GM19452 (cell line): Measurements from ENCODE around the gene GID4.
A peak's percentile ranks its signal among the peaks of the same experiment; 100 is the strongest.
"Not testable (repeated sequence)": the region's sequence is repeated elsewhere in the genome, so short reads cannot be mapped to it uniquely, and the experiment has no call there.

ENCODE experiments used
- ATAC-seq: cut with Tn5 transposase; IDR thresholded peaks from one replicate; pipeline ENCODE4 v1.9.1; 2021; ENCODE audit not compliant: unreplicated experiment

The GID4 gene

GRCh38 chr17:18038861-18039534 is at the start of gene GID4, which contains the start of gene ATPAF2:
TSS of gene GID4 (plus strand) at chr17:18039408. CDS start at chr17:18039465, 57 bp downstream.
TSS of gene ATPAF2 (minus strand) at chr17:18039168. CDS start at chr17:18039013, 155 bp downstream.
- peak; percentile 85 for ATAC-seq

GRCh38 chr17:17989618-17990017 is 49.6 kb upstream of the GID4 start:
- no peak for ATAC-seq

DNA sequence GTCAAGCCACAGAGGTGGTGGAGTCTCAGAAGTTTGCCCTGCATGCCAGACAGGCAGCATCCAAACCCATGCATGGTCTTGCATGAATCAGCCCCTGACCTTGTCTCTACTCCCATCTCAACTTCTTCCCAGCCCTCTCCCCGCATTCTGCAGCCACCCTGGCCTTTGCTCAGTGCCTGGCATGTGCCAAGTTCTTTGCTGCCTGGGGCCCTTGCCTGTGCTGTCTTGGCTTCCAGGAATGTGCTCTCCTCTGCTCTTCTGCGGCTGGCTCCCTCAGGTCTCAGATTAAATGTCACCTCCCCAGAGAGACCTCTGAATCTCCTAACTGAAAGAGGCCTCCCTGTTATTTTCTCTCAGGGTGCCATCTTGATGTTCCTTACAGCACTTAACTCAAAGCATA is 48.9 kb upstream of the GID4 start:
- no peak for ATAC-seq

- ATAC-seq = no peak
Measured at GRCh38 chr17:17993366-17993765, 45.8 kb upstream of the GID4 start.

GRCh38 chr17:17993852-17994251 is 45.4 kb upstream of the GID4 start:
- no peak for ATAC-seq

- ATAC-seq = no peak
Measured at GRCh38 chr17:17994271-17995069, 44.7 kb upstream of the GID4 start.

GRCh38 chr17:17995887-17996286 is 43.3 kb upstream of the GID4 start:
- ATAC-seq = not testable (repeated sequence)

- ATAC-seq = no peak
Measured at GRCh38 chr17:17998934-17999333, 40.3 kb upstream of the GID4 start.

DNA sequence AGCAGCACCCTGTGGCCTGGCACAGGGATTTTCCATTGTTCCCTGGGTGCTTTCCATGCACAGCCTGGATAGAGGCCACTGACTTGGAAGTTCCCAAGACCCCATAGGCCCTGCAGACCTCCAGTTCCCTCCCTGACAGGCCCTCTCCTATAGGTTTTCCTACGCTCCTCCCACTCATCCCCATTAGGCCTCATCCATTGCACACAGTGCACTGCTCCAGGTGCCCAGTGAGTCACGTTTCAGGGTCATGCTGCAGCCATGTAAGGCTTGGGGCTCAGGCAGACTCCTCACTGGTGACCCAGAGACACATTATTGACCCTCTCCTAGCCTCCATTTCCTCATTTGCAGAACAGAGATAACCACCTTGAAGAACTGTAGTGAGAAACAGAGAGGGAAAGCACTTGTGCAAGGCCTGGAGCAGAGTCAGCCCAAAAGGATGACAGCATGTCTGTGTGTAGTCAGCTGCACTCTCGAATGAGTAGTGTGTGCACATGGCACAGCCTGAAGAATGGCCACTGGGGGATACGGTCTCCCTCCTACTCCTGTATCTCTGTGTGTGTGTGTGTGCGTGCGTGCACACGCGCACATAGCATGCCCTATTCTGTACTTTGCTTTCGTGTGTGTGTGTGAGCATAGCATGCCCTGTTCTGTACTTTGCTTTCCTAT is 39.7 kb upstream of the GID4 start:
- no peak for ATAC-seq

- no peak for ATAC-seq
Measured at GRCh38 chr17:18000030-18000408, 39.2 kb upstream of the GID4 start.

DNA sequence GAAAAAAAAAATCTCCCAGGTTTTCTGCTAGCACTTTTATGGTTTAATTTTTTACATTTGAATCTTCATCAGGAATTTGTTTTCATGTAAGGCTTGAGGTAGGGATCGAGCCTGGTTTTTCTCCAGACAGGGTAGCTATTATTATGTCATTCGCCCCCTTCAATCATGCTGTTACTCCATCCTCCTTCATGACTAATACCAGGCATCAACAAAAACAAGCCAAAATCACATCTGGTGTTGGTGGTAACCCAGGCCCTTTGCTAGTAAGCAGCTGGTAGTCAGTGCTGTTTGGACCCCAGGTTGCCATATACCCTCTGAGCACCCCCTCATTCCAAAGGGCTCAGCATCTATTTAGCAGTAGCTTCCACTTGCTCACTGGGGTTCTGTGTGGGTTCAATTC is 37.0 kb upstream of the GID4 start:
- no peak for ATAC-seq

- no peak for ATAC-seq
Measured at GRCh38 chr17:18004345-18004744, 34.9 kb upstream of the GID4 start.

- no peak for ATAC-seq
Measured at GRCh38 chr17:18004884-18005305, 34.3 kb upstream of the GID4 start.

DNA sequence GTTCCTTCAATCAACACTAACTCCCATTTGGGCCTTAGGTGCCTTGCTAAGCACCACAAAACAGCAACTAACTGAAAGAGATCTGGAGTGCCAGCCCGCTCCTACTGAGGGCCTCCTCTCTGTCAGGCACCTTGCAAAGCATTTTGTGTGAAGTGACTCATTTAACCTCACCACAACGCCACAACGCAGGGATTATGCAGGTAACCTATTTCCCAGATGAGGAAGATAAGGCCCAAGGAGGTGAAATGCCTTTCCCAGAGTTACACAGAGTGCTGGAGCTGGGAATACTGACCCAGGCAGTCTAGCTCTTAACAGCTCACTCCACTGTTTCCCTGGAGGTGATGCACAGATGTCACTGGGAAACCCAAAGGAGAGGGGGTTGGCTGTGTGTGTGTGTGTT is 33.7 kb upstream of the GID4 start:
- ATAC-seq = no peak

DNA sequence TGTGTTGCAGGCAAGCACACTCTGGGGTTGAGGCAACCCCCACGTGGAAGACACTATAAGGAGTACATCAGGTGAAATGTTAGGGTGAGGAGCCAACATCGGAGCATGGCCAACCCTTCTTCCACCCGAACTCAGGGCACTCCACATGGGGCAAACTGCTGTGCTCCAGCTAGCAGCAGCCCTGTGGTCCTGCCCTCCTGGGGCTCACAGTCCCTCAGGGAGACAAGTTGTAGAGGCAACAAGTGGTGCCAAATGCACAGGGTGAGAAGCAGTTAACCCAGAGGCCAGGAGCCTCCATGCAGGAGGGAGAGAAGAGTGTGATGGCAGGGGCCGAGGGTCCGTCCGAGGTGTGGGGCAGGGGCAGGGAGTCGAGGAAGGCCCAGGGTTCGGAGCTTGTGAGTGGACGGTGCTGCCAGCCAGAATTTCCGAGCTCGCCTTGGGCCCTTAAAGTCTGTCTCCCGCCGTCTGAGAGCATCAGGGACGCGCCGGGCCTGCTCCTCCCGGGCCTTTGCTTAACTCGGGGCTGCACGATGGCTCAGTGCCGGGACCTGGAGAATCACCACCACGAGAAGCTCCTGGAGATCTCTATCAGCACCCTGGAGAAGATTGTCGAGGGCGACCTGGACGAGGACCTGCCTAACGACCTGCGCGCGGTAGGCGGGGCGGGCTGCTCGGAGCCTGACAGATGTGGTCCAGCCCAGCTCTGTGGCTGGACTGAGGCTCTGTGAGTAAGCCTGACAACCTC is 32.5 kb upstream of the GID4 start:
- ATAC-seq = no peak

GRCh38 chr17:18008496-18009268 is 30.5 kb upstream of the GID4 start:
- no peak for ATAC-seq

DNA sequence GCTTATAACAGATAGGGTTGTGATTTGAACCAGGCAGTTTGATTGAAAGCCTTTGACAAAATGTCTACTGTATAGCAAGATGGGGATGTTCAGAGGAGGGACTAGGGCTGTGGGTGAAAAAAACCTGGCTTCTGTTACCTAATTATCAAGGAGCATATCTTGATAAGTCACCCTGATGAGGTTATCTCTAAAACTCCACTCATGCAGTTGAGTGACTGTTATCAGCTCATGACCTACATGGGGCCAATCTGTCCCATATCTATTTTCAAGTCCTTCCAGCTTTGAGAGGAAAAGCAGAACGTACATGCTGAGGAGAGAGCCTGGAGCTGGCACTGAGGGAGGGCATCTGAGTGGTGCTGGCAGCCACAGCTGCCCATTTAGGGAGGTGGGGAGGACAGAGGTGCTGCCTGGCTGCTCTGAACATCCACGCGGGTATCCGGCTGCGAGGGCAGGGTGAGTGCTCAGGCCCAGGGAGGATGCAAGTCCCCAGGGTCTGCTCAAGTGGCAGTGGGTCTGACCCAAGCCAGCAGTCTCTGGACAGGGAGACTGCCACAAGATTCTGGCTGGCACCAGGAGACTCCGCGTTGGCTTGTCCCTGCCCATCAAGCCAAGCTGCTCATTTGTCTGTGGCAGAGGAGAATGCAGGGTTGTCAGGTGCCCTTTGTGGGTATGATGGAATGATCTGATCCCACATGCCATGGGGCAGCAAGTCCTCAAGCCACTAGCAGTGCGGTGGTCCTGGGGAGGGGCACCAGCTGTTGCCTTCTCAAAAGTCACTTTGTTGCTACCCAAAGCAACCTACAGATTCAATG is 29.4 kb upstream of the GID4 start:
- no peak for ATAC-seq

- ATAC-seq = no peak
Measured at GRCh38 chr17:18011286-18011685, 27.9 kb upstream of the GID4 start.

DNA sequence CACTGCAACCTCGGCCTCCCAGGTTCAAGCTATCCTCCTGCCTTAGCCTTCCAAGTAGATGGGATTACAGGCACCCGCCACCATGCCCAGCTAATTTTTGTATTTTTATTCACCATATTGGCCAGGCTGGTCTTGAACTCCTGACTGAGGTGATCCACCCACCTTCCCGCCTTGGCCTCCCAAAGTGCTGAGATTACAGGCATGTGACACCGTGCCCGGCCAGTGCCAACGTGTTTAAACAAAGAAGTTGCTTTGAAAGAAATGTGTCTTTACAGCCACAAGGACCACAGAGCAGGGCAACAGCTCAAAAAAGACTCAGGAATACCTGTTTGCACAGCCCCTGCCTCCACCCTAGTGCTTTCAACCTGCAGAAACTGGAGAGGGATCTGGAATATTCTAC is 25.2 kb upstream of the GID4 start:
- ATAC-seq = no peak

GRCh38 chr17:18015593-18015992 is 23.6 kb upstream of the GID4 start:
- no peak for ATAC-seq
